ENCODE results near the gene TSPAN4.

Gene TSPAN4

DNA sequence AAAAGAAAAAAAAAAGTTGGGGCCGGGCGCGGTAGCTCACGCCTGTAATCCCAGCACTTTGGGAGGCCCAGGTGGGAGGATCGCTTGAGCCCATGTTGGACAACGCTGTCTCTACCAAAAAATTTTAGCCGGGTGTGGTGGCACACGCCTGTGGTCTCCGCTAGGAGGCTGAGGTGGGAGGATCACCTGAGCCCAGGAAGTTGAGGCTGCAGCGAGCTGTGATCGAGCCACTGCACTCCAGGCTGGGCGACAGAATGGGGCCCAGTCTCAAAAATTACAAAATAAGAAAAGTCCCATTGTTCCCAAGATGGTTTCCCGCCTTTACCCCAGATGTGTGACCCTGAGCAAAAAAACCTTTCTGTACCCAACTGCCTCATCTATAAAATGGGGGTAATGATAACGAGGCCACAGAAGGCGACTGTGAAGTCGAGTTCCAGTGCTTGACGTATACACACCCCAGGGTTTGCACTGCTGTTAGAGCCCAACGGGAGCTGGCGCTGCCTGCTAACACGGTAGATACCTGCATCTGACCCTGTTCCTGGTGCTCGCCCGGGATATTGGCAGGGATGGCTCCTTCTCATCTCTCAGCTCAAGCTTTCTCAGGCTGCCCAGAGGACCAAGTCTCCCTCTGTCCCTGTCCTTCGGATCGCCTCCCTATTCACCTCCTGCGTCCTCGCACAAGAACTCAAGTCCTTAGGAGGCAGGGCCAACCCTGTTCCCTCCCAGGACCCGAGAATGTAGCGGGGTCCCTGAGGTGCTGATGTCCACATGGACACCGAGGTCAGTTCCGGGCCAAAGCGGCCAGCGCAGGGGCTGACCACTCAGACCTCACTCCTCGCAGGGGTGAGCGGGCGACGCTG, 34.0 kb upstream of the TSPAN4 start:
- H3K9me3 ChIP-seq (ENCODE audit: control insufficient read depth in 1 of 2, low read length in 2 of 2), result no peaks in the 10 kb centered on the region
- H3K27me3 ChIP-seq (ENCODE audit: control insufficient read depth in 1 of 2, insufficient read depth in 2 of 2, low read length in 2 of 2), result no peaks in the 10 kb centered on the region
- H3K27ac ChIP-seq (ENCODE audit: low read depth, low read length), result peak overlapping the region; percentile 98
- peak overlapping the region; percentile 85 to 100 for H3K9ac ChIP-seq (ENCODE audit: low read depth in 1 of 2, low read length in 2 of 2)
- H3K36me3 ChIP-seq (ENCODE audit: control insufficient read depth in 1 of 2, insufficient read depth in 2 of 2, low read length in 2 of 2), result peaks cover 22 to 27% of the 10 kb centered on the region in 2 donors
- H3K4me1 ChIP-seq (ENCODE audit: control insufficient read depth in 1 of 2, insufficient read depth in 2 of 2, low read length in 2 of 2), result peaks cover 31 to 46% of the 10 kb centered on the region in 2 donors
- peak overlapping the region; percentile 78 to 94 for H3K4me3 ChIP-seq (ENCODE audit: low read depth in 1 of 2, low read length in 2 of 2)

DNA sequence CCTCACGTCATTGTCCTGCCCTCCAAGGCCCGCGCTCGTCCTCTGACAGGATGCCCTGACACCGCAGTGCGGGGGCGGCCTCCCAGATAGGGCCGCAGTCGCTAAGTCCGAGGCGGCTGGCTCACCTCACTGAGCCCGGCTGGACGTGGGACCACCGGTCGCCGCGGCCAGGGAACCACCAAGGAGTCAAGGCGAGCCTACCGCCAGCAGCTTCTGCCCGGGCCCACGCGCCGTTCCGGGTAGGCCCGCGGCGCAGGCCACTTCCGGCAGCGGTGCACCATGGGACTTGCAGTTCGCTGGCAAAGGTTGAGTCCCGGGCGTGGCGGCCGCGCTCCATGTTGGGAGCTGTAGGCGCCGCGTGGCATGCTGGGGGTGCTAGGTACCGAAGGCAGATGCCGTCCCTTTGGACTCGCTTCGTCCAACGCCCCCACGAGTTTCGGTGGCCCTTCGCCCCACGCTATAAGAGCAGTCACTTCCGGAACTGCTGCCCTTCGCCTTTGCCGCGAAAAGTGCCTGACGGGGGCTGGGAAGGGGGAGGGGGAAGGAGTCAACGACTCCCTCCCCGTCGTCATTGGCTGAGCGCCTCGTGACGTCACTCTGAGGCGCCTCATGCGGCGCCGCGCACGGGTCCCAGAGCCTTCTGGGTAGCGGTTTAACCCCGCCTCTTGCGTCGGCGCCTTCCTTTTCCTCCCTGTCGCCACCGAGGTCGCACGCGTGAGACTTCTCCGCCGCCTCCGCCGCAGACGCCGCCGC, 33.2 kb upstream of the TSPAN4 start, which contains the start of gene RPLP2:
RPLP2 (plus strand) TSS at position 681 of the 753 bp plus-strand sequence. CDS start 268 bp downstream, outside the sequence.
- H3K4me3 ChIP-seq (ENCODE audit: low read depth in 1 of 2, low read length in 2 of 2), result peak within 1 kb of the TSS; percentile 78 to 94
- H3K27me3 ChIP-seq (ENCODE audit: control insufficient read depth in 1 of 2, insufficient read depth in 2 of 2, low read length in 2 of 2), result no peaks in the 10 kb centered on the region
- H3K9ac ChIP-seq (ENCODE audit: low read depth in 1 of 2, low read length in 2 of 2), result peak within 1 kb of the TSS; percentile 85 to 100
- H3K4me1 ChIP-seq (ENCODE audit: control insufficient read depth in 1 of 2, insufficient read depth in 2 of 2, low read length in 2 of 2), result peaks cover 23 to 38% of the 10 kb centered on the region in 2 donors
- H3K27ac ChIP-seq (ENCODE audit: low read depth, low read length), result peak within 1 kb of the TSS; percentile 98
- H3K9me3 ChIP-seq (ENCODE audit: control insufficient read depth in 1 of 2, low read length in 2 of 2), result no peaks in the 10 kb centered on the region
- peaks cover 22 to 28% of the 10 kb centered on the region in 2 donors for H3K36me3 ChIP-seq (ENCODE audit: control insufficient read depth in 1 of 2, insufficient read depth in 2 of 2, low read length in 2 of 2)

DNA sequence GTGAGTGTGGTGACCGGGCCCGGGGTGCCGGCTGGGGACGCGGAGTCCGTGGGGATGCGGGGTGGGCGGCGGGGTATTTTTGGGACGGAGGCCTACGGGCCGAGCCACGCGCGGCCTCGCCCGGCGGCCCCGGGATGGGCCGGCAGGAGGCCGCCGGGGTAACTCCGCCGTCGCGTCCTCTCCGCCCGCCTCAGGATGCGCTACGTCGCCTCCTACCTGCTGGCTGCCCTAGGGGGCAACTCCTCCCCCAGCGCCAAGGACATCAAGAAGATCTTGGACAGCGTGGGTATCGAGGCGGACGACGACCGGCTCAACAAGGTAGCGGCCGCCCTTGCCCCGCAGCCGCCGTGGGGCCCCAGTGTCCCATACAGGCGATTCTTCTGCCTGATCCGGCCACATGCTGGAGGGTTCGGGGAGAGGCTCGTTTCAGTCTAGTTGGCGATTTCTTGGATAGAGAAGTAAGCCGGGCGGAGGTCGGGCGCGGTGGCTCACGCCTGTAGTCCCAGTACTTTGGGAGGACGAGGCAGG, 32.5 kb upstream of the TSPAN4 start:
- H3K9ac ChIP-seq (ENCODE audit: low read depth in 1 of 2, low read length in 2 of 2), result peak overlapping the region; percentile 85 to 100
- peak overlapping the region; percentile 78 to 94 for H3K4me3 ChIP-seq (ENCODE audit: low read depth in 1 of 2, low read length in 2 of 2)
- H3K27ac ChIP-seq (ENCODE audit: low read depth, low read length), result peak overlapping the region; percentile 98
- peaks cover 19 to 35% of the 10 kb centered on the region in 2 donors for H3K4me1 ChIP-seq (ENCODE audit: control insufficient read depth in 1 of 2, insufficient read depth in 2 of 2, low read length in 2 of 2)
- H3K27me3 ChIP-seq (ENCODE audit: control insufficient read depth in 1 of 2, insufficient read depth in 2 of 2, low read length in 2 of 2), result no peaks in the 10 kb centered on the region
- H3K9me3 ChIP-seq (ENCODE audit: control insufficient read depth in 1 of 2, low read length in 2 of 2), result no peaks in the 10 kb centered on the region
- H3K36me3 ChIP-seq (ENCODE audit: control insufficient read depth in 1 of 2, insufficient read depth in 2 of 2, low read length in 2 of 2), result peaks cover 22 to 31% of the 10 kb centered on the region in 2 donors

GRCh38 chr11:811446-812245, 31.0 kb upstream of the TSPAN4 start:
- no peaks in the 10 kb centered on the region for H3K27me3 ChIP-seq (ENCODE audit: control insufficient read depth in 1 of 2, insufficient read depth in 2 of 2, low read length in 2 of 2)
- peaks cover 19 to 32% of the 10 kb centered on the region in 2 donors for H3K4me1 ChIP-seq (ENCODE audit: control insufficient read depth in 1 of 2, insufficient read depth in 2 of 2, low read length in 2 of 2)
- peak overlapping the region; percentile 78 to 94 for H3K4me3 ChIP-seq (ENCODE audit: low read depth in 1 of 2, low read length in 2 of 2)
- H3K36me3 ChIP-seq (ENCODE audit: control insufficient read depth in 1 of 2, insufficient read depth in 2 of 2, low read length in 2 of 2), result peaks cover 22 to 31% of the 10 kb centered on the region in 2 donors
- H3K9me3 ChIP-seq (ENCODE audit: control insufficient read depth in 1 of 2, low read length in 2 of 2), result no peaks in the 10 kb centered on the region
- H3K27ac ChIP-seq (ENCODE audit: low read depth, low read length), result no peak overlapping the region
- H3K9ac ChIP-seq (ENCODE audit: low read depth in 1 of 2, low read length in 2 of 2), result peak overlapping the region; percentile 85 to 100

- Histone ChIP-seq H3K4me3 (ENCODE audit: low read depth in 1 of 2, low read length in 2 of 2) (no peak overlapping the region), H3K27ac (ENCODE audit: low read depth, low read length) (no peak overlapping the region), H3K9me3 (ENCODE audit: control insufficient read depth in 1 of 2, low read length in 2 of 2) (no peaks in the 10 kb centered on the region), H3K27me3 (ENCODE audit: control insufficient read depth in 1 of 2, insufficient read depth in 2 of 2, low read length in 2 of 2) (no peaks in the 10 kb centered on the region), H3K9ac (ENCODE audit: low read depth in 1 of 2, low read length in 2 of 2) (no peak overlapping the region), H3K4me1 (ENCODE audit: control insufficient read depth in 1 of 2, insufficient read depth in 2 of 2, low read length in 2 of 2) (peaks cover 19 to 32% of the 10 kb centered on the region in 2 donors), H3K36me3 (ENCODE audit: control insufficient read depth in 1 of 2, insufficient read depth in 2 of 2, low read length in 2 of 2) (peaks cover 22 to 31% of the 10 kb centered on the region in 2 donors)
Observed at GRCh38 chr11:812390-812789, 30.3 kb upstream of the TSPAN4 start.

- H3K9ac ChIP-seq (ENCODE audit: low read depth in 1 of 2, low read length in 2 of 2), result no peak overlapping the region
- H3K27me3 ChIP-seq (ENCODE audit: control insufficient read depth in 1 of 2, insufficient read depth in 2 of 2, low read length in 2 of 2), result no peaks in the 10 kb centered on the region
- no peaks in the 10 kb centered on the region for H3K9me3 ChIP-seq (ENCODE audit: control insufficient read depth in 1 of 2, low read length in 2 of 2)
- peaks cover 19 to 28% of the 10 kb centered on the region in 2 donors for H3K4me1 ChIP-seq (ENCODE audit: control insufficient read depth in 1 of 2, insufficient read depth in 2 of 2, low read length in 2 of 2)
- no peak overlapping the region for H3K27ac ChIP-seq (ENCODE audit: low read depth, low read length)
- H3K4me3 ChIP-seq (ENCODE audit: low read depth in 1 of 2, low read length in 2 of 2), result no peak overlapping the region
- peaks cover 22 to 31% of the 10 kb centered on the region in 2 donors for H3K36me3 ChIP-seq (ENCODE audit: control insufficient read depth in 1 of 2, insufficient read depth in 2 of 2, low read length in 2 of 2)
Observed at GRCh38 chr11:813072-813455, 29.6 kb upstream of the TSPAN4 start.

GRCh38 chr11:813456-814096, 29.1 kb upstream of the TSPAN4 start:
- Histone ChIP-seq H3K27ac (ENCODE audit: low read depth, low read length) (no peak overlapping the region), H3K9ac (ENCODE audit: low read depth in 1 of 2, low read length in 2 of 2) (no peak overlapping the region), H3K36me3 (ENCODE audit: control insufficient read depth in 1 of 2, insufficient read depth in 2 of 2, low read length in 2 of 2) (peaks cover 22 to 31% of the 10 kb centered on the region in 2 donors), H3K27me3 (ENCODE audit: control insufficient read depth in 1 of 2, insufficient read depth in 2 of 2, low read length in 2 of 2) (no peaks in the 10 kb centered on the region), H3K4me3 (ENCODE audit: low read depth in 1 of 2, low read length in 2 of 2) (no peak overlapping the region), H3K9me3 (ENCODE audit: control insufficient read depth in 1 of 2, low read length in 2 of 2) (no peaks in the 10 kb centered on the region), H3K4me1 (ENCODE audit: control insufficient read depth in 1 of 2, insufficient read depth in 2 of 2, low read length in 2 of 2) (peaks cover 19 to 27% of the 10 kb centered on the region in 2 donors)

DNA sequence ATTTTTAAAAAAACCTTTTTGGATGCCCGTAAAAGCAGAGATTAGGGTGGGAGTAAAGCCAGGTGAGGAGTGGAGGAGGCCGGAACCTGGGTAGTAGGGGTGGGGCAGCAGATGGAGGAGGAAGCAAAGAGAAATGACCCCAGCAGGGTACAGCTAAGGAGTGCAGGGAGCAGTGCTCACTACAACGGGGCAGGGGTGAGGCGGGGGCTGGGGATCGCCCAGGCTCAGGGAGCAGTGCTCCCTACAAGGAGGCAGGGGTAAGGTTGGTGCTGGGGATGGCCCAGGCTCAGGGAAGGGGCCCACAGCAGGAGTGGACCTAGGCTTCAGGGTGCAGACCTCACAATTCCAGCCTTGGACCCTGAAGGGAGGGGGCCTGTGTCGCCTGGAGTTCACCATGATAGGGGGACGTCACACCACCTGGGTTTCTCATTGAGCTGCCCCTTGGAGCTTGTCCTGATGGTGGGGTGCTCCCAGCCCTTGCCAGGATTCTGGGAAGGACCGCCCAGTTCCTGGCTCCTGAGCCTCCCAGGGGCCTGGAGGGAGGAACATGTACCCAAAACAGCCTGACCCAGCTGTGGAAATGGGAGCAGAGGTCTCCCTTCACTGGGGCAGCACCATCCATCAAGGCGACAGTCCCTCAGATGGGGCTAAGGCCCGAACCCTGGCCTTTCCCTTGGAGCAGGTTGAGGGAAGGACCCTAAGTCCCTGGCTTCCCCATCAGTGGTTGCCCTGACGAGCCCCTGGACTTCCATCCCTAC, 26.8 kb upstream of the TSPAN4 start:
- Histone ChIP-seq H3K9me3 (ENCODE audit: control insufficient read depth in 1 of 2, low read length in 2 of 2) (no peaks in the 10 kb centered on the region), H3K4me3 (ENCODE audit: low read depth in 1 of 2, low read length in 2 of 2) (no peak overlapping the region), H3K4me1 (ENCODE audit: control insufficient read depth in 1 of 2, insufficient read depth in 2 of 2, low read length in 2 of 2) (peaks cover 23 to 25% of the 10 kb centered on the region in 2 donors), H3K36me3 (ENCODE audit: control insufficient read depth in 1 of 2, insufficient read depth in 2 of 2, low read length in 2 of 2) (peaks cover 22 to 31% of the 10 kb centered on the region in 2 donors), H3K27ac (ENCODE audit: low read depth, low read length) (no peak overlapping the region), H3K9ac (ENCODE audit: low read depth in 1 of 2, low read length in 2 of 2) (no peak overlapping the region), H3K27me3 (ENCODE audit: control insufficient read depth in 1 of 2, insufficient read depth in 2 of 2, low read length in 2 of 2) (no peaks in the 10 kb centered on the region)

- Histone ChIP-seq H3K4me1 (ENCODE audit: control insufficient read depth in 1 of 2, insufficient read depth in 2 of 2, low read length in 2 of 2) (peaks cover 23 to 25% of the 10 kb centered on the region in 2 donors), H3K36me3 (ENCODE audit: control insufficient read depth in 1 of 2, insufficient read depth in 2 of 2, low read length in 2 of 2) (peaks cover 20 to 26% of the 10 kb centered on the region in 2 donors), H3K27me3 (ENCODE audit: control insufficient read depth in 1 of 2, insufficient read depth in 2 of 2, low read length in 2 of 2) (no peaks in the 10 kb centered on the region), H3K27ac (ENCODE audit: low read depth, low read length) (no peak overlapping the region), H3K9me3 (ENCODE audit: control insufficient read depth in 1 of 2, low read length in 2 of 2) (no peaks in the 10 kb centered on the region), H3K4me3 (ENCODE audit: low read depth in 1 of 2, low read length in 2 of 2) (no peak overlapping the region), H3K9ac (ENCODE audit: low read depth in 1 of 2, low read length in 2 of 2) (no peak overlapping the region)
Observed at GRCh38 chr11:816433-816779, 26.2 kb upstream of the TSPAN4 start.
